Panc1 (cell line): Measurements from ENCODE around the gene PLCB4. TPM values are rescaled to one million over a fixed set of nuclear protein-coding genes. Genes with fewer than 3 reads are reported as not detected.

ENCODE experiments used
- ATAC-seq: fragments of 200-7000 bp; cut with Tn5 transposase; 2 replicates; pipeline ENCODE4 v1.9.1; 2020; ENCODE audit warnings: mild to moderate bottlenecking, moderate library complexity
- BruUV-seq: library from RNA; stranded (reverse); fragments of 400-500 nt; replicated peaks from 2 replicates; lab custom pipeline; 2021; lab: Mats Ljungman, UMichigan
- CTCF ChIA-PET: fragments of 300-600 bp; sonication (Branson Sonifier 250); formaldehyde crosslinking; loops from one replicate; lab custom pipeline; 2022; ENCODE audit warnings: antibody characterized with exemption; lab: Charles Lee
- POLR2A ChIA-PET: fragments of 300-600 bp; sonication (Branson Sonifier 250); formaldehyde crosslinking; loops from one replicate; lab custom pipeline; 2022; ENCODE audit warnings: antibody characterized with exemption; lab: Charles Lee
- DNase-seq: peaks from one replicate; pipeline ENCODE4 v3.0.0-alpha.2; 2010; ENCODE audit warnings: low read depth, low spot score
- H3K27ac ChIP-seq: 2 replicates; pipeline ENCODE4 v1.5.1; 2011; ENCODE audit warnings: mild to moderate bottlenecking, low read length, inconsistent platforms
- H3K27me3 ChIP-seq: fragments of 200-500 bp; sonication (Bioruptor generic); 2 replicates; pipeline ENCODE4 v1.6.0; 2014; ENCODE audit warnings: low read length, inconsistent platforms; ENCODE audit not compliant: control insufficient read depth, insufficient read depth
- H3K36me3 ChIP-seq: fragments of 200-500 bp; sonication (Bioruptor generic); 2 replicates; pipeline ENCODE4 v1.5.1; 2014; ENCODE audit warnings: inconsistent platforms, mild to moderate bottlenecking, low read length, moderate library complexity; ENCODE audit not compliant: control insufficient read depth, insufficient read depth
- H3K4me1 ChIP-seq: 2 replicates; pipeline ENCODE4 v1.5.1; 2011; ENCODE audit warnings: inconsistent platforms, mild to moderate bottlenecking, low read length, moderate library complexity; ENCODE audit not compliant: control insufficient read depth, insufficient read depth
- H3K4me3 ChIP-seq, 2 experiments: 2 replicates each; pipeline ENCODE4 v1.5.1; 2011 to 2012; ENCODE audit warnings: low read depth in 2 of 2, low read length in 2 of 2, mild to moderate bottlenecking in 2 of 2, inconsistent platforms in 1 of 2, moderate library complexity in 1 of 2
- H3K9me3 ChIP-seq: fragments of 200-500 bp; sonication (Bioruptor generic); 2 replicates; pipeline ENCODE4 v1.5.1; 2014; ENCODE audit warnings: low read depth, mild to moderate bottlenecking, inconsistent platforms, low read length, moderate library complexity; ENCODE audit not compliant: control insufficient read depth, insufficient read depth
- CTCF ChIP-seq: fragments of 450-650 bp; IDR thresholded peaks from 2 replicates; pipeline ENCODE4 v1.5.1; 2017; ENCODE audit warnings: mild to moderate bottlenecking
- POLR2AphosphoS5 ChIP-seq: IDR thresholded peaks from 2 replicates; pipeline ENCODE4 v1.6.1; 2012; ENCODE audit warnings: mild to moderate bottlenecking, low read depth, low read length, moderate library complexity
- REST ChIP-seq, 2 experiments: IDR thresholded peaks; 2 replicates each; pipeline ENCODE4 v1.6.1; 2011 to 2012; ENCODE audit warnings: low read depth in 2 of 2, control low read depth in 1 of 2, low read length in 1 of 2, mild to moderate bottlenecking in 1 of 2, moderate library complexity in 1 of 2; ENCODE audit not compliant: insufficient read depth in 1 of 2
- SIN3A ChIP-seq: IDR thresholded peaks from 2 replicates; pipeline ENCODE4 v1.6.1; 2012; ENCODE audit warnings: low read depth, mild to moderate bottlenecking, low read length, moderate library complexity, borderline replicate concordance; ENCODE audit not compliant: insufficient read depth
- TCF7L2 ChIP-seq: IDR thresholded peaks from 2 replicates; pipeline ENCODE4 v1.6.1; 2011; ENCODE audit warnings: mild to moderate bottlenecking, low read depth, low read length, inconsistent platforms
- in situ Hi-C: cut with HindIII; loops from 2 replicates; pipeline ENCODE4 v1.10.0; 2016; ENCODE audit warnings: low sequenced_read_pairs, low pct_unique_long_range_greater_than_20kb
- intact Hi-C: fragments of 100-400 bp; cut with micrococcal nuclease; formaldehyde crosslinking; loops from one replicate; pipeline ENCODE4 v1.10.0; 2022; ENCODE audit not compliant: unreplicated experiment
- total RNA-seq: library from RNA; stranded (reverse); gene quantifications from one replicate; pipeline ENCODE4 v1.2.1, GENCODE V29; 2021; ENCODE audit not compliant: unreplicated experiment

PLCB4 gene
- total RNA-seq, 1 experiment from 2014 or later = 1.5 TPM

DNA sequence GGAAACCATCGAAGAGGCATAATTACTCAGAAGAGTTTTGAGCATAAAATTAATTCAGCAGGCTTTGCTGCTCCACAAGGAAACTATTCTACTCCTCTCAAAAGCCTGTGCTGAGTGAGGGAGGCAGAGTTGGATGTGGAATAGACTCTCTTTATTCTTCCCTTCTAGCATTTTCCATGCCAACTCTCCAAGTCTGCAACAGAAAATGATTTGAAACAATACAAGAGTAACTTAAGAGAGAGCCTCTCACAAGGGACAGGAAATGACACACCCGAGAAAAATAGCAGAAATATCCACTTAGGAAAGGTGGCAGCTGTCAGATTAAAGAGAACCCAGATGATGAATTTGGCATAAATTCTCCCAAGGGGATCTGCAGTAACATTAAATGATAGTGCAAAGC lies 419.2 kb downstream of the PLCB4 start:
- ChIA-PET POLR2A (no interaction called here), CTCF (no interaction called here)
- Histone ChIP-seq H3K4me3 (no peak overlapping the region), H3K9me3 (no peaks in the 10 kb centered on the region), H3K36me3 (no peaks in the 10 kb centered on the region), H3K27ac (no peak overlapping the region), H3K27me3 (no peaks in the 10 kb centered on the region), H3K4me1 (no peaks in the 10 kb centered on the region)
- TF ChIP-seq REST (IDR thresholded peaks at IDR 0.05; ENCODE audit: insufficient read depth in 1 of 2, low read depth in 2 of 2, low read length in 1 of 2) = no peak
- TF ChIP-seq POLR2AphosphoS5 = no peak
- TF ChIP-seq SIN3A = no peak
- no peak for TF ChIP-seq CTCF
- TF ChIP-seq TCF7L2 = no peak
- no TSS peak for BruUV-seq
- ATAC-seq (no peak), DNase-seq (no peak)
- in situ Hi-C loops = no loop called here
- intact Hi-C loops = no loop called here

GRCh38 chr20:9490161-9490560 lies 421.3 kb downstream of the PLCB4 start:
- Histone ChIP-seq H3K27ac (no peak overlapping the region), H3K4me1 (no peaks in the 10 kb centered on the region), H3K27me3 (no peaks in the 10 kb centered on the region), H3K4me3 (no peak overlapping the region), H3K9me3 (no peaks in the 10 kb centered on the region), H3K36me3 (no peaks in the 10 kb centered on the region)
- POLR2A ChIA-PET = no interaction called here
- BruUV-seq = no TSS peak
- intact Hi-C loops (no loop called here), in situ Hi-C loops (no loop called here)
- no peak for DNase-seq
- ATAC-seq = no peak
- CTCF ChIA-PET = no interaction called here
- TF ChIP-seq POLR2AphosphoS5 = no peak

DNA sequence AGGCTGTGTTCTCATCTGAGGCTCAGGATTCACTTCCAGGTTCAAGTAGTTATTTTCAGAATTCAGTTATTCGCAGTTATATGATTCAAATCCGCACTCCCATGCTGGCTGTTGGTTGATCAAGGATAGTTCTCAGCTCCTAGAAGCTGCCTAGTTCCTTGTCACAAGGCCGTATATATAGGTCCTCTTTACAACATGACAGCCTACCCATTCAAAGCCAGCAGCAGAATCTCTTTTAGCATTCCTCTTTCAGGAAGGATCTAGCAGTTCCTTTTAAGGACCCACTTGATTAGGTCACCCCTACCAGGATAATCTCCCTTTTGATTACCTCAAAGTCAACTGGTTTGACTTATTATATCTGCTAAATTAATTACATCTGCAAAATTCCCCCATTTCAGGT lies 421.7 kb downstream of the PLCB4 start:
- POLR2A ChIA-PET = no interaction called here
- no TSS peak for BruUV-seq
- no peak for TF ChIP-seq TCF7L2
- TF ChIP-seq CTCF = no peak
- in situ Hi-C loops = no loop called here
- no peak for DNase-seq
- no peak for ATAC-seq
- Histone ChIP-seq H3K4me3 (no peak overlapping the region), H3K4me1 (no peaks in the 10 kb centered on the region), H3K9me3 (no peaks in the 10 kb centered on the region), H3K27ac (no peak overlapping the region), H3K27me3 (no peaks in the 10 kb centered on the region), H3K36me3 (no peaks in the 10 kb centered on the region)
- CTCF ChIA-PET = no interaction called here
- intact Hi-C loops = no loop called here
